GM18508 (cell line): ENCODE measurements around the gene GSPT1.
"Not testable (repeated sequence)": the region's sequence is repeated elsewhere in the genome, so short reads cannot be mapped to it uniquely, and the experiment has no call there.

Source experiments
- ATAC-seq: cut with Tn5 transposase; IDR thresholded peaks from one replicate; pipeline ENCODE4 v1.9.1; 2021; ENCODE audit warnings: moderate number of reproducible peaks; ENCODE audit not compliant: insufficient read depth, unreplicated experiment

GSPT1 gene

DNA sequence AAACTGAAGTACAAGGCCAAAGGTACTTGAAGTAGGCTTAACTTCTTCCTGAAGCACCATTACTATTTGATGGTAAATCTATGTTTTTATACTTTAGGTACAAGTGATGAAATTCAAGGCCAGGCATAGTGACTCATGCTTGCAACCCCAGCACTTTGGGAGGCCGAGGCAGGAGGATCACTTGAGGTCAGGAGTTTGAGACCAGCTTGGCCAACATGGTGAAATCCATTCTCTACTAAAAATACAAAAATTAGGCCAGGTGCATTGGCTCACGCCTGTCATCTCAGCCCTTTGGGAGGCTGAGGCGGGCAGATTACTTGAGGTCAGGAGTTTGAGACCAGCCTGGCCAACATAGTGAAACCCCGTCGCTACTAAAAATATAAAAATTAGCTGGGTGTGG is 92.1 kb downstream of the GSPT1 start:
- not testable (repeated sequence) for ATAC-seq

DNA sequence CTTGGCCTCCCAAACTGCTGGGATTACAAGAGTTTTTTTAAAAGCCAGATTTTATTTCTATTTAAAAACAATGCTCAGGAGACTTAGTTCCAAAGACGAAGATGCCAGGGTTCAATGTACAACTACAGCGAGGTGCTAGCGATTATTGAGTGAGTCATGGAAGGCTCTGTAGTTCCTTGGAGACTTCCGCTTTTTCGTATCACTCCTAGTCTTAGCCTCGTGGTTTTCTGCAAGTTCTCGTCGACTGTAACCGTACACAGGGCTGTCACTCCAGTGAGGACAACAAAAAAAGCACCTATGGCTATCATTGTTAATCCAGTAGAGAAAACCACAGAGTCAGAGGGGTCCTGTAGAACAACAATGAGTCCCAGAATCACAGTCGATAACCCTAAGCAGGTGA is 96.0 kb downstream of the GSPT1 start:
- no peak for ATAC-seq

DNA sequence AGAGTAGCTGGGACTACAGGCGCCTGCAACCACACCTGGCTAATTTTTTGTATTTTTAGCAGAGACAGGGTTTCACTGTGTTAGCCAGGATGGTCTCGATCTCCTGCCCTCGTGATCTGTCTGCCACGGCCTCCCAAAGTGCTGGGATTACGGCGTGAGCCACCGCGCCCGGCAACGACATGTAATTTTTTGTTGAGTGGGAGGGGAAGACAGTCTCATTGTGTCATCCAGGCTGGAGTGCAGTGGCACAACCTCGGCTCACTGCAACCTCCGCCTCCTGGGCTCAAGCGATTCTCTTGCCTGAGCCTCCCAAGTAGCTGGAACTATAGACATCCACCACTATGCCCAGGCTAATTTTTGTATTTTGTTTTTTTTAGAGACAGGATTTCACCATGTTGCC is 96.8 kb downstream of the GSPT1 start:
- ATAC-seq: not testable (repeated sequence)
